B cell (primary cell): ENCODE results near the gene EFCC1. TPM values are rescaled to one million over a fixed set of nuclear protein-coding genes. Genes with fewer than 3 reads are reported as not detected.

ENCODE experiments used
- ATAC-seq: fragments of 200-7000 bp; cut with Tn5 transposase; one replicate; pipeline ENCODE4 v1.10.0; 2021; ENCODE audit warnings: low read depth, mild to moderate bottlenecking, moderate number of reproducible peaks, moderate library complexity
- CTCF ChIA-PET: fragments of 350-600 bp; sonication (Branson Sonifier 250); formaldehyde crosslinking; loops from one replicate; lab custom pipeline; 2021; ENCODE audit warnings: antibody characterized with exemption, inconsistent platforms; lab: Charles Lee
- POLR2A ChIA-PET: fragments of 350-600 bp; sonication (Branson Sonifier 250); formaldehyde crosslinking; loops from one replicate; lab custom pipeline; 2021; ENCODE audit warnings: antibody characterized with exemption; lab: Charles Lee
- DNase-seq: peaks from one replicate; pipeline ENCODE4 v3.0.0; 2013
- H2AFZ ChIP-seq: 2 replicates; pipeline ENCODE4 v1.6.1; 2012; ENCODE audit warnings: mild to moderate bottlenecking, low read depth, low read length; ENCODE audit not compliant: insufficient read depth, poor library complexity, severe bottlenecking
- H3K27ac ChIP-seq, 2 donors: 1 replicate in 1 of 2; 2 replicates in 1 of 2; pipeline ENCODE4 v1.5.1; 2012 to 2013; ENCODE audit warnings: low read length in 2 of 2, mild to moderate bottlenecking in 2 of 2, moderate library complexity in 1 of 2
- H3K27me3 ChIP-seq, 4 experiments: fragments of 200-600 bp in 1 of 4; sonication (generic) in 1 of 4; replicated peaks in 1 of 4; 1 replicate in 2 of 4; 2 replicates in 2 of 4; pipeline versions ENCODE4 v1.6.1 to v1.7.0; 2013 to 2016; ENCODE audit warnings: low read length in 3 of 4, mild to moderate bottlenecking in 2 of 4, mixed read lengths in 1 of 4, moderate library complexity in 1 of 4; ENCODE audit not compliant: insufficient read depth in 4 of 4, control insufficient read depth in 3 of 4; ENCODE audit errors: control extremely low read depth in 1 of 4
- H3K36me3 ChIP-seq, 2 experiments: replicated peaks in 1 of 2; 1 replicate in 1 of 2; 2 replicates in 1 of 2; pipeline versions ENCODE4 v1.6.1 to v1.7.1; 2013; ENCODE audit warnings: low read length in 1 of 2; ENCODE audit not compliant: insufficient read depth in 2 of 2, control insufficient read depth in 1 of 2; ENCODE audit errors: control extremely low read depth in 1 of 2, extremely low read depth in 1 of 2
- H3K4me1 ChIP-seq, 2 donors: fragments of 200-600 bp in 1 of 2; sonication (generic) in 1 of 2; 1 replicate in 1 of 2; 2 replicates in 1 of 2; pipeline versions ENCODE4 v1.5.1 to v1.6.1; 2013 to 2017; ENCODE audit warnings: low read length in 2 of 2; ENCODE audit not compliant: control insufficient read depth in 2 of 2, insufficient read depth in 2 of 2
- H3K4me2 ChIP-seq: replicated peaks from 2 replicates; pipeline ENCODE3; 2012; ENCODE audit warnings: mild to moderate bottlenecking, low read depth, low read length; ENCODE audit not compliant: poor library complexity, severe bottlenecking
- H3K4me3 ChIP-seq, 5 experiments: fragments of 200-600 bp in 1 of 5; sonication (generic) in 1 of 5; 1 replicate in 3 of 5; 2 replicates in 2 of 5; pipeline versions ENCODE4 v1.5.1 to v1.7.0; 2011 to 2016; ENCODE audit warnings: low read length in 4 of 5, mild to moderate bottlenecking in 4 of 5, low read depth in 2 of 5, control low read depth in 1 of 5, moderate library complexity in 1 of 5; ENCODE audit not compliant: insufficient read depth in 1 of 5; ENCODE audit errors: control extremely low read depth in 1 of 5, extremely low read depth in 1 of 5
- H3K79me2 ChIP-seq: fragments of 200-600 bp; sonication (generic); one replicate; pipeline ENCODE4 v1.6.0; 2016; ENCODE audit warnings: low read length; ENCODE audit not compliant: control insufficient read depth, insufficient read depth
- H3K9ac ChIP-seq: fragments of 200-600 bp; sonication (generic); 2 replicates; pipeline ENCODE4 v1.6.1; 2017; ENCODE audit warnings: mild to moderate bottlenecking, low read length, moderate library complexity
- H3K9me3 ChIP-seq, 3 donors: one replicate each; pipeline versions ENCODE4 v1.6.1 to v1.7.1; 2013; ENCODE audit warnings: low read length in 2 of 3; ENCODE audit not compliant: control insufficient read depth in 2 of 3, insufficient read depth in 1 of 3; ENCODE audit errors: control extremely low read depth in 1 of 3
- H4K20me1 ChIP-seq: 2 replicates; pipeline ENCODE4 v1.6.0; 2012; ENCODE audit warnings: mild to moderate bottlenecking, low read length; ENCODE audit not compliant: insufficient read depth, control insufficient read depth, poor library complexity, severe bottlenecking
- H3K27ac Mint-ChIP-seq: one replicate; pipeline ENCODE4 v1.8.0; 2021; ENCODE audit warnings: mixed read lengths
- H3K27me3 Mint-ChIP-seq: one replicate; pipeline ENCODE4 v1.8.0; 2021; ENCODE audit warnings: mixed read lengths
- H3K4me1 Mint-ChIP-seq: one replicate; pipeline ENCODE4 v1.8.0; 2021; ENCODE audit warnings: mixed read lengths
- H3K4me3 Mint-ChIP-seq: one replicate; pipeline ENCODE4 v1.8.0; 2021; ENCODE audit warnings: mixed read lengths
- H3K9me3 Mint-ChIP-seq: one replicate; pipeline ENCODE4 v1.8.0; 2022; ENCODE audit warnings: mixed read lengths; ENCODE audit not compliant: insufficient read depth
- EZH2 ChIP-seq: IDR thresholded peaks from 2 replicates; pipeline ENCODE4 v1.6.1; 2012; ENCODE audit warnings: borderline replicate concordance, low read depth, mild to moderate bottlenecking, moderate library complexity, low read length; ENCODE audit not compliant: insufficient read depth, poor library complexity, severe bottlenecking
- WGBS: methylation state at CpG from one replicate; pipeline ENCODE4 v1.1.5; 2013; ENCODE audit warnings: missing lambda C conversion rate; ENCODE audit not compliant: insufficient coverage; 5-methylcytosine and 5-hydroxymethylcytosine counted together
- intact Hi-C: fragments of 100-400 bp; cut with micrococcal nuclease; formaldehyde crosslinking; loops from one replicate; pipeline ENCODE4 v1.10.0; 2022
- polyA plus RNA-seq: library from polyadenylated mRNA; depleted of rRNA; stranded (reverse); fragments of >200 nt; gene quantifications from 2 replicates; pipeline ENCODE4 v1.2.3, GENCODE V29; 2012
- total RNA-seq, 2 donors: library from RNA; stranded (reverse); fragments of 120-200 nt in 1 of 2; gene quantifications; 1 replicate in 1 of 2; 2 replicates in 1 of 2; pipeline versions ENCODE4 v1.2.3 to v1.2.4, GENCODE V29; 2013 to 2022
- TF ChIP-seq, protein P1 (sequence below): fragments of 200-600 bp; IDR thresholded peaks from one replicate; pipeline ENCODE4 v1.8.0; 2022; ENCODE audit warnings: antibody characterized with exemption, mild to moderate bottlenecking

EFCC1 gene
- total and polyA plus RNA-seq, 2 donors (not counting 1 experiment from before 2014, with no cell fraction given): 0.06 TPM; not detected in 1

- Mint-ChIP-seq H3K9me3 (no peaks in the 10 kb centered on the region), H3K4me3 (no peak overlapping the region), H3K27me3 (peaks cover 30% of the 10 kb centered on the region), H3K27ac (no peak overlapping the region), H3K4me1 (peaks cover 9% of the 10 kb centered on the region)
- ChIA-PET CTCF (interaction anchor here (2.0 kb wide), 1 partner anchor 10 kb away, joined by 6 read pairs; no protein-coding TSS in a partner anchor), POLR2A (no interaction called here)
- H3K4me3 ChIP-seq: no peak overlapping the region
- no peak overlapping the region for H3K27ac ChIP-seq
- peaks cover 3 to 18% of the 10 kb centered on the region in 2 donors for H3K4me1 ChIP-seq
- H3K79me2 ChIP-seq: no peaks in the 10 kb centered on the region
- H3K9ac ChIP-seq: no peak overlapping the region
- peaks cover 0 to 3% (median 0%) of the 10 kb centered on the region in 3 donors for H3K9me3 ChIP-seq
- H4K20me1 ChIP-seq: no peaks in the 10 kb centered on the region
- no peak for ATAC-seq
- intact Hi-C loops: no loop called here
- H2AFZ ChIP-seq: no peak overlapping the region
- no peaks in the 10 kb centered on the region for H3K36me3 ChIP-seq
- H3K4me2 ChIP-seq: no peak overlapping the region
- peaks cover 0 to 38% (median 6%) of the 10 kb centered on the region in 4 experiments for H3K27me3 ChIP-seq
- WGBS: 93% methylated on average over 26 of the region's 32 CpGs
- TF ChIP-seq, protein P1, sequence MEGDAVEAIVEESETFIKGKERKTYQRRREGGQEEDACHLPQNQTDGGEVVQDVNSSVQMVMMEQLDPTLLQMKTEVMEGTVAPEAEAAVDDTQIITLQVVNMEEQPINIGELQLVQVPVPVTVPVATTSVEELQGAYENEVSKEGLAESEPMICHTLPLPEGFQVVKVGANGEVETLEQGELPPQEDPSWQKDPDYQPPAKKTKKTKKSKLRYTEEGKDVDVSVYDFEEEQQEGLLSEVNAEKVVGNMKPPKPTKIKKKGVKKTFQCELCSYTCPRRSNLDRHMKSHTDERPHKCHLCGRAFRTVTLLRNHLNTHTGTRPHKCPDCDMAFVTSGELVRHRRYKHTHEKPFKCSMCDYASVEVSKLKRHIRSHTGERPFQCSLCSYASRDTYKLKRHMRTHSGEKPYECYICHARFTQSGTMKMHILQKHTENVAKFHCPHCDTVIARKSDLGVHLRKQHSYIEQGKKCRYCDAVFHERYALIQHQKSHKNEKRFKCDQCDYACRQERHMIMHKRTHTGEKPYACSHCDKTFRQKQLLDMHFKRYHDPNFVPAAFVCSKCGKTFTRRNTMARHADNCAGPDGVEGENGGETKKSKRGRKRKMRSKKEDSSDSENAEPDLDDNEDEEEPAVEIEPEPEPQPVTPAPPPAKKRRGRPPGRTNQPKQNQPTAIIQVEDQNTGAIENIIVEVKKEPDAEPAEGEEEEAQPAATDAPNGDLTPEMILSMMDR: no peak
- TF ChIP-seq EZH2: no peak
- DNase-seq: no peak
Measured at GRCh38 chr3:129061888-129062834, 61.1 kb downstream of the EFCC1 start.
